ENCODE results near the gene TMEM72.

TMEM72 gene

GRCh38 chr10:44936314-44936975, 25.3 kb downstream of the TMEM72 start:
- no peak for TF ChIP-seq CTCF (IDR thresholded peaks at IDR 0.05; ENCODE audit: insufficient read depth, low read depth, low read length, missing control alignments)
- no peak overlapping the region for H3K4me3 ChIP-seq (ENCODE audit: low read depth, low read length)
- DNase-seq (ENCODE audit: low read depth), result no peak

- no peak for TF ChIP-seq CTCF (IDR thresholded peaks at IDR 0.05; ENCODE audit: insufficient read depth, low read depth, low read length, missing control alignments)
- no peak overlapping the region for H3K4me3 ChIP-seq (ENCODE audit: low read depth, low read length)
- no peak for DNase-seq (ENCODE audit: low read depth)
Observed at GRCh38 chr10:44937196-44938005, 26.3 kb downstream of the TMEM72 start.

- H3K4me3 ChIP-seq (ENCODE audit: low read depth, low read length), result no peak overlapping the region
- TF ChIP-seq CTCF (IDR thresholded peaks at IDR 0.05; ENCODE audit: insufficient read depth, low read depth, low read length, missing control alignments), result no peak
- DNase-seq (ENCODE audit: low read depth), result no peak
Observed at GRCh38 chr10:44938956-44939355, 27.8 kb downstream of the TMEM72 start.

- TF ChIP-seq CTCF (IDR thresholded peaks at IDR 0.05; ENCODE audit: insufficient read depth, low read depth, low read length, missing control alignments), result no peak
- no peak for DNase-seq (ENCODE audit: low read depth)
- no peak overlapping the region for H3K4me3 ChIP-seq (ENCODE audit: low read depth, low read length)
Observed at GRCh38 chr10:44939691-44940401, 28.7 kb downstream of the TMEM72 start.

GRCh38 chr10:44944354-44944753, 33.2 kb downstream of the TMEM72 start:
- DNase-seq (ENCODE audit: low read depth), result no peak
- TF ChIP-seq CTCF (IDR thresholded peaks at IDR 0.05; ENCODE audit: insufficient read depth, low read depth, low read length, missing control alignments), result no peak
- no peak overlapping the region for H3K4me3 ChIP-seq (ENCODE audit: low read depth, low read length)

GRCh38 chr10:44946205-44946604, 35.1 kb downstream of the TMEM72 start:
- no peak for TF ChIP-seq CTCF (IDR thresholded peaks at IDR 0.05; ENCODE audit: insufficient read depth, low read depth, low read length, missing control alignments)
- no peak overlapping the region for H3K4me3 ChIP-seq (ENCODE audit: low read depth, low read length)
- peak; percentile 69 for DNase-seq (ENCODE audit: low read depth)

Data from GM12865 (cell line).